SK-N-SH treated with all-trans-retinoic acid at 6 μM for 48 hours (cell line): Measurements from ENCODE around the gene NUP214.

Experiments used
- ATAC-seq: fragments of 200-7000 bp; cut with Tn5 transposase; 3 replicates; pipeline ENCODE4 v1.9.1; 2020; ENCODE audit warnings: mild to moderate bottlenecking, moderate library complexity
- ARNTL ChIP-seq: fragments of 450-650 bp; formaldehyde crosslinking; IDR thresholded peaks from 2 replicates; pipeline ENCODE4 v1.5.0; 2020; ENCODE audit warnings: low read depth, mild to moderate bottlenecking, moderate library complexity, borderline replicate concordance
- CREB5 ChIP-seq: fragments of 250-450 bp; sonication (Bioruptor Pico); IDR thresholded peaks from 2 replicates; pipeline ENCODE4 v1.5.1; 2020; ENCODE audit warnings: low read depth, mild to moderate bottlenecking, moderate library complexity
- CSDC2 ChIP-seq: fragments of 250-450 bp; sonication (Bioruptor Pico); IDR thresholded peaks from 2 replicates; pipeline ENCODE4 v1.5.0; 2020; ENCODE audit warnings: mild to moderate bottlenecking, moderate library complexity
- CSRNP3 ChIP-seq: fragments of 250-450 bp; sonication (Bioruptor Pico); IDR thresholded peaks from 2 replicates; pipeline ENCODE4 v1.5.1; 2021; ENCODE audit warnings: mild to moderate bottlenecking, moderate library complexity
- ESRRG ChIP-seq: fragments of 250-450 bp; sonication (Bioruptor Pico); IDR thresholded peaks from 2 replicates; pipeline ENCODE4 v1.6.1; 2021; ENCODE audit warnings: mild to moderate bottlenecking
- GLIS3 ChIP-seq: fragments of 250-450 bp; sonication (Bioruptor Pico); IDR thresholded peaks from 2 replicates; pipeline ENCODE4 v1.5.0; 2020; ENCODE audit warnings: mild to moderate bottlenecking, moderate library complexity
- ISL1 ChIP-seq: fragments of 250-450 bp; sonication (Bioruptor Pico); IDR thresholded peaks from 2 replicates; pipeline ENCODE4 v2.1.2; 2022; ENCODE audit warnings: mild to moderate bottlenecking, moderate library complexity
- OSR1 ChIP-seq: fragments of 250-450 bp; sonication (Bioruptor Pico); IDR thresholded peaks from 2 replicates; pipeline ENCODE4 v1.8.0; 2022; ENCODE audit warnings: moderate library complexity, mild to moderate bottlenecking, inconsistent platforms
- PPARA ChIP-seq: fragments of 250-450 bp; sonication (Bioruptor Pico); IDR thresholded peaks from 2 replicates; pipeline ENCODE4 v1.5.0; 2020; ENCODE audit warnings: mild to moderate bottlenecking, borderline replicate concordance
- TOX ChIP-seq: fragments of 250-450 bp; sonication (Bioruptor Pico); IDR thresholded peaks from 2 replicates; pipeline ENCODE4 v1.8.0; 2021; ENCODE audit warnings: mild to moderate bottlenecking, moderate library complexity, borderline replicate concordance
- ZFP30 ChIP-seq: fragments of 450-650 bp; formaldehyde crosslinking; IDR thresholded peaks from 2 replicates; pipeline ENCODE4 v1.5.0; 2022; ENCODE audit warnings: mild to moderate bottlenecking, moderate library complexity
- ZNF565 ChIP-seq: fragments of 450-650 bp; formaldehyde crosslinking; conservative IDR thresholded peaks from 2 replicates; pipeline ENCODE4 v1.5.0; 2020; ENCODE audit warnings: low read depth, mild to moderate bottlenecking, moderate library complexity
- ZNF70 ChIP-seq: fragments of 450-650 bp; formaldehyde crosslinking; IDR thresholded peaks from 2 replicates; pipeline ENCODE4 v1.5.0; 2020; ENCODE audit warnings: mild to moderate bottlenecking, moderate library complexity
- ZNF8 ChIP-seq: fragments of 450-650 bp; formaldehyde crosslinking; IDR thresholded peaks from 2 replicates; pipeline ENCODE4 v1.5.0; 2020; ENCODE audit warnings: mild to moderate bottlenecking, moderate library complexity
- TF ChIP-seq, protein P1 (sequence below): fragments of 250-450 bp; sonication (Bioruptor Pico); IDR thresholded peaks from 2 replicates; pipeline ENCODE4 v1.8.0; 2020; ENCODE audit warnings: mild to moderate bottlenecking, moderate library complexity, borderline replicate concordance
- TF ChIP-seq, protein P2 (sequence below): fragments of 250-450 bp; sonication (Bioruptor Pico); IDR thresholded peaks from 2 replicates; pipeline ENCODE4 v1.5.0; 2020; ENCODE audit warnings: mild to moderate bottlenecking, moderate library complexity
- TF ChIP-seq, protein P3 (sequence below): fragments of 250-450 bp; sonication (Bioruptor Pico); IDR thresholded peaks from 2 replicates; pipeline ENCODE4 v1.8.0; 2021; ENCODE audit warnings: low read depth, mild to moderate bottlenecking, moderate library complexity, borderline replicate concordance

NUP214 gene

DNA sequence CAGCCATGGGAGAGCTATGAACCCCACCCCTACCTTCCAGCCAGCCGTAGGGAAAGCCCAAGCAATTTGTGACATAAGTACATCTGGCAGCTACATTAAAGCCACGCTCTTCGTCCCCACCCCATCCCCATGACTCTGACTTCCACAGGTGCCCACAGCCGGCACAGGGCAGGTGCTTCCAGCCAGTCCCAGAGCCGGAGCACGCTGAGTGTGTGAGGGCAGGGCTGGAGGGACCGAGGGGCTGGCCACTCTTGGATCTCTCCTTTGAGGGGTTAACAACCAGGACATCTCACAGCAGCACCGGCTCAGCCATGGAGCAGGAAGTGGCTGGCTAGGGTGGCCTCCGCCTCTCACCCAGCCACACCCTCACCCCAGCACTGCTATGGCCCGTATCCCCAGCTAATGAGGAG lies 153.3 kb downstream of the NUP214 start:
- ATAC-seq, result no peak

DNA sequence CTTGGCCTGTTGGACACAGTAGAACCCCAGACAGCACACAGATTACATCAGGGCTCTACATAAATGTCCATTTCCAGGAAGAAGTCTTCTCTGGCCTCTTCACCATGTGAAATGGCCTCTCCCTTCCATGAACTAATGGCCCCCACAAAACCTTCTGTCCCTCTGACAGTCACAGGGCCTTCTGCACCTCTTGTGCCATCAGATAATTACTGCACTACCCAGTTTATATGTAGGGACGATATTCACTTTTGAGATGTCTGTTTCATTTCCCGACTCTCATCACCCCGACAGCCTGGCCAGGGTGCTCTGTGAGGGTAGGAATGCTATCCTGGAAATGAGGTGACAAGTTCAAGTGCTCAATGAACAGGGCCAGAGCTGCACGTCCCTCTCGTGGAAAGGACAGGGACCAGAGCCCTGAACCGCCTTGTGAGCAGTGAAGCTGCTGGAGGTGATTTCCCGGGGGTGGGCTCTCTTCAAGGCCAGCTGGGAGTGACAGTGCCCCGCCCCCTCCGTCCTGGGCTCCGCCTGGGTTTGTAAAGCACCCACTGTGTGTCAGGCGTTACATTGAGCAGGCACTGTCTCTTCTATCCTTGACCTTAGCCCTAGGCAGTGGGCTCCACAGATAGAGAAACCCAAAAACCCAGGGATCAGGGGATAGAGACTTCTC lies 153.9 kb downstream of the NUP214 start:
- no peak for ATAC-seq
- TF ChIP-seq CSDC2 (CRISPR knock-in tag) (no peak), ZFP30 (CRISPR knock-in tag) (no peak), ZNF70 (no peak), ARNTL (CRISPR knock-in tag) (no peak), OSR1 (CRISPR knock-in tag) (no peak), ESRRG (no peak), ZNF565 (no peak), TOX (no peak)
- TF ChIP-seq, protein P1, sequence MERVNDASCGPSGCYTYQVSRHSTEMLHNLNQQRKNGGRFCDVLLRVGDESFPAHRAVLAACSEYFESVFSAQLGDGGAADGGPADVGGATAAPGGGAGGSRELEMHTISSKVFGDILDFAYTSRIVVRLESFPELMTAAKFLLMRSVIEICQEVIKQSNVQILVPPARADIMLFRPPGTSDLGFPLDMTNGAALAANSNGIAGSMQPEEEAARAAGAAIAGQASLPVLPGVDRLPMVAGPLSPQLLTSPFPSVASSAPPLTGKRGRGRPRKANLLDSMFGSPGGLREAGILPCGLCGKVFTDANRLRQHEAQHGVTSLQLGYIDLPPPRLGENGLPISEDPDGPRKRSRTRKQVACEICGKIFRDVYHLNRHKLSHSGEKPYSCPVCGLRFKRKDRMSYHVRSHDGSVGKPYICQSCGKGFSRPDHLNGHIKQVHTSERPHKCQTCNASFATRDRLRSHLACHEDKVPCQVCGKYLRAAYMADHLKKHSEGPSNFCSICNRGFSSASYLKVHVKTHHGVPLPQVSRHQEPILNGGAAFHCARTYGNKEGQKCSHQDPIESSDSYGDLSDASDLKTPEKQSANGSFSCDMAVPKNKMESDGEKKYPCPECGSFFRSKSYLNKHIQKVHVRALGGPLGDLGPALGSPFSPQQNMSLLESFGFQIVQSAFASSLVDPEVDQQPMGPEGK (CRISPR knock-in tag), result no peak
- TF ChIP-seq, protein P2, sequence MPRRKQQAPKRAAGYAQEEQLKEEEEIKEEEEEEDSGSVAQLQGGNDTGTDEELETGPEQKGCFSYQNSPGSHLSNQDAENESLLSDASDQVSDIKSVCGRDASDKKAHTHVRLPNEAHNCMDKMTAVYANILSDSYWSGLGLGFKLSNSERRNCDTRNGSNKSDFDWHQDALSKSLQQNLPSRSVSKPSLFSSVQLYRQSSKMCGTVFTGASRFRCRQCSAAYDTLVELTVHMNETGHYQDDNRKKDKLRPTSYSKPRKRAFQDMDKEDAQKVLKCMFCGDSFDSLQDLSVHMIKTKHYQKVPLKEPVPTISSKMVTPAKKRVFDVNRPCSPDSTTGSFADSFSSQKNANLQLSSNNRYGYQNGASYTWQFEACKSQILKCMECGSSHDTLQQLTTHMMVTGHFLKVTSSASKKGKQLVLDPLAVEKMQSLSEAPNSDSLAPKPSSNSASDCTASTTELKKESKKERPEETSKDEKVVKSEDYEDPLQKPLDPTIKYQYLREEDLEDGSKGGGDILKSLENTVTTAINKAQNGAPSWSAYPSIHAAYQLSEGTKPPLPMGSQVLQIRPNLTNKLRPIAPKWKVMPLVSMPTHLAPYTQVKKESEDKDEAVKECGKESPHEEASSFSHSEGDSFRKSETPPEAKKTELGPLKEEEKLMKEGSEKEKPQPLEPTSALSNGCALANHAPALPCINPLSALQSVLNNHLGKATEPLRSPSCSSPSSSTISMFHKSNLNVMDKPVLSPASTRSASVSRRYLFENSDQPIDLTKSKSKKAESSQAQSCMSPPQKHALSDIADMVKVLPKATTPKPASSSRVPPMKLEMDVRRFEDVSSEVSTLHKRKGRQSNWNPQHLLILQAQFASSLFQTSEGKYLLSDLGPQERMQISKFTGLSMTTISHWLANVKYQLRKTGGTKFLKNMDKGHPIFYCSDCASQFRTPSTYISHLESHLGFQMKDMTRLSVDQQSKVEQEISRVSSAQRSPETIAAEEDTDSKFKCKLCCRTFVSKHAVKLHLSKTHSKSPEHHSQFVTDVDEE, result no peak

More for the DNA sequence above, 153.3 kb downstream of the NUP214 start:
- TF ChIP-seq ISL1 (no peak), PPARA (no peak), OSR1 (CRISPR knock-in tag) (no peak), CSRNP3 (CRISPR knock-in tag) (no peak), ZFP30 (CRISPR knock-in tag) (no peak), ZNF8 (CRISPR knock-in tag) (no peak), GLIS3 (CRISPR knock-in tag) (no peak), CREB5 (CRISPR knock-in tag) (no peak)
- TF ChIP-seq, protein P3, sequence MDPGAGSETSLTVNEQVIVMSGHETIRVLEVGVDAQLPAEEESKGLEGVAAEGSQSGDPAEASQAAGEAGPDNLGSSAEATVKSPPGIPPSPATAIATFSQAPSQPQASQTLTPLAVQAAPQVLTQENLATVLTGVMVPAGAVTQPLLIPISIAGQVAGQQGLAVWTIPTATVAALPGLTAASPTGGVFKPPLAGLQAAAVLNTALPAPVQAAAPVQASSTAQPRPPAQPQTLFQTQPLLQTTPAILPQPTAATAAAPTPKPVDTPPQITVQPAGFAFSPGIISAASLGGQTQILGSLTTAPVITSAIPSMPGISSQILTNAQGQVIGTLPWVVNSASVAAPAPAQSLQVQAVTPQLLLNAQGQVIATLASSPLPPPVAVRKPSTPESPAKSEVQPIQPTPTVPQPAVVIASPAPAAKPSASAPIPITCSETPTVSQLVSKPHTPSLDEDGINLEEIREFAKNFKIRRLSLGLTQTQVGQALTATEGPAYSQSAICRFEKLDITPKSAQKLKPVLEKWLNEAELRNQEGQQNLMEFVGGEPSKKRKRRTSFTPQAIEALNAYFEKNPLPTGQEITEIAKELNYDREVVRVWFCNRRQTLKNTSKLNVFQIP, result no peak
- TF ChIP-seq, protein P2, result no peak
- TF ChIP-seq, protein P1 (CRISPR knock-in tag), result no peak
